MCF 10A (cell line): ENCODE results near the gene TBX10. TPM values are rescaled to one million over a fixed set of nuclear protein-coding genes. Genes with fewer than 3 reads are reported as not detected.

Experiments used
- BruUV-seq: library from RNA; stranded (reverse); fragments of 400-500 nt; replicated peaks from 2 replicates; lab custom pipeline; 2021; lab: Mats Ljungman, UMichigan
- CTCF ChIA-PET: fragments of 300-600 bp; sonication (Branson Sonifier 250); formaldehyde crosslinking; extraction: SDS; loops from one replicate; lab custom pipeline; 2021; ENCODE audit warnings: antibody characterized with exemption, inconsistent platforms; lab: Yijun Ruan, JAX
- POLR2A ChIA-PET: fragments of 300-600, 350-650 bp; sonication (Branson Sonifier 250); formaldehyde crosslinking; extraction: SDS; loops from one replicate; lab custom pipeline; 2020; ENCODE audit warnings: antibody characterized with exemption, inconsistent platforms; lab: Yijun Ruan, JAX
- DNase-seq: peaks from one replicate; pipeline ENCODE4 v3.0.0-alpha.2; 2018; ENCODE audit not compliant: unreplicated experiment
- H3K27ac Mint-ChIP-seq: one replicate; pipeline ENCODE4 v1.8.0; 2022; ENCODE audit warnings: mild to moderate bottlenecking, low read depth, mixed read lengths; ENCODE audit not compliant: unreplicated experiment
- H3K27me3 Mint-ChIP-seq: one replicate; pipeline ENCODE4 v1.8.0; 2022; ENCODE audit warnings: mixed read lengths; ENCODE audit not compliant: insufficient read depth, unreplicated experiment
- H3K36me3 Mint-ChIP-seq: one replicate; pipeline ENCODE4 v1.8.0; 2022; ENCODE audit warnings: mild to moderate bottlenecking, moderate library complexity, mixed read lengths; ENCODE audit not compliant: insufficient read depth, unreplicated experiment
- H3K4me1 Mint-ChIP-seq: one replicate; pipeline ENCODE4 v1.8.0; 2022; ENCODE audit warnings: mixed read lengths; ENCODE audit not compliant: insufficient read depth, unreplicated experiment
- H3K4me3 Mint-ChIP-seq: one replicate; pipeline ENCODE4 v1.8.0; 2022; ENCODE audit warnings: mild to moderate bottlenecking, moderate library complexity, mixed read lengths; ENCODE audit not compliant: unreplicated experiment
- H3K9me3 Mint-ChIP-seq: one replicate; pipeline ENCODE4 v1.8.0; 2022; ENCODE audit warnings: mixed read lengths; ENCODE audit not compliant: unreplicated experiment
- CTCF ChIP-seq: fragments of 200-600 bp; IDR thresholded peaks from one replicate; pipeline ENCODE4 v1.8.0; 2022; ENCODE audit warnings: antibody characterized with exemption, mild to moderate bottlenecking; ENCODE audit not compliant: unreplicated experiment
- intact Hi-C: fragments of 100-400 bp; cut with micrococcal nuclease; formaldehyde crosslinking; loops from 2 replicates; pipeline ENCODE4 v1.14.1; 2022
- total RNA-seq: library from RNA; stranded (reverse); gene quantifications from 2 replicates; pipeline ENCODE4 v1.2.3, GENCODE V29; 2022

The TBX10 gene
- total RNA-seq, 1 experiment from 2014 or later: not detected

- Mint-ChIP-seq H3K27ac (no peak overlapping the region), H3K4me1 (no peaks in the 10 kb centered on the region), H3K4me3 (no peak overlapping the region), H3K27me3 (no peaks in the 10 kb centered on the region), H3K9me3 (no peaks in the 10 kb centered on the region), H3K36me3 (no peaks in the 10 kb centered on the region)
- POLR2A ChIA-PET: interaction anchor here (0.6 to 0.7 kb wide), 2 partner anchors 163 to 289 kb away, joined by 3 read pairs; no protein-coding TSS in a partner anchor
- CTCF ChIA-PET: interaction anchor here (2.4 kb wide), 1 partner anchor 17 kb away, joined by 11 read pairs; no protein-coding TSS in a partner anchor
- BruUV-seq: no TSS peak
- intact Hi-C loops: no loop called here
- no peak for DNase-seq
- no peak for TF ChIP-seq CTCF
Observed at GRCh38 chr11:67642173-67643120, 2.9 kb upstream of the TBX10 start.

DNA sequence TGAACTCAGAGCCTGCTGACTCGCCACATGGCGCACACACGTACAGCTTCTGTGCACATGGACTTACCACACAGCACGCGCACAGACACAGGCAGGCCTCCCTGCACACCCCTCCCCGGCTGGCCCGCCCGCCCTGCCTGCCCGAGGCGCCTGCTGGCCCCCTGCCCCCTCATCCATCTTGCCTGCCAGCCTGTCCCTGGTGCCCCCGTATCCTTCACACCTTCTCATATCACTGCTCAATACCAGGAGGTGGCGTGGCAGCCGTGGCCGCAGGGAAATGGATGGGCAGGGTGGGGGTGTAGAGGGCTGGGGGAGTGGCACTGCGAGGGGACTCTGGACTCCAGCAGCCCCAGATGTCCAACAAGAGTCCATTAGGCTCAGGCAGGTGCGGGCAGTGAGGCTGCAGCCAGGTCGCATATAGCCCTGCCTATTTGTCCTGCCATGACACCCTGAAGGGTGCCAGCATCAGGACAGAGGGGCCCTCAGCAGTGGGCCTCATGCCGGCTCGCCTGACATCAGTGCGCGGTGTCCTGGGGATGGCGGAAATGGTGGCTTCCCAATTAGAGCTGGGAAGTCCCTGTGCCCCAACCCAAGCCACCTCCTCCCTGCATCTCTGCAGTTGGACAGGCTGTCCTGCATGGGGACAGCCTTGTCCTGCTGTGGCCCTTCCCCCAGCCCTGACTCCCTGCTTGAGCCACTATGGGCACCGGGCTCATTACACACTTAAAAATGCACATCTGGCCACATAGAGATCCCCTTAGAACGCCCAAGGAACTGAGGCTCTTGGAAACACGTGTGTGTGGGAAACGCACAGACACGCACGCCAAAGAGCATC lies 2.0 kb upstream of the TBX10 start:
- H3K9me3 Mint-ChIP-seq: no peaks in the 10 kb centered on the region
- no peak for TF ChIP-seq CTCF
- BruUV-seq: no TSS peak
- no peaks in the 10 kb centered on the region for H3K27me3 Mint-ChIP-seq
- no peak overlapping the region for H3K4me3 Mint-ChIP-seq
- CTCF ChIA-PET: interaction anchor here (2.4 kb wide), 1 partner anchor 17 kb away, joined by 11 read pairs; no protein-coding TSS in a partner anchor
- no peaks in the 10 kb centered on the region for H3K36me3 Mint-ChIP-seq
- no peak overlapping the region for H3K27ac Mint-ChIP-seq
- no peak for DNase-seq
- POLR2A ChIA-PET: interaction anchor here (0.7 kb wide), 1 partner anchor 288 kb away, joined by 3 read pairs; no protein-coding TSS in a partner anchor
- intact Hi-C loops: no loop called here
- H3K4me1 Mint-ChIP-seq: no peaks in the 10 kb centered on the region

- intact Hi-C loops: loop anchor here (1.0 kb wide), 1 partner anchor 18 kb away; no protein-coding TSS in a partner anchor
- Mint-ChIP-seq H3K9me3 (no peaks in the 10 kb centered on the region), H3K4me1 (no peaks in the 10 kb centered on the region), H3K27me3 (no peaks in the 10 kb centered on the region), H3K4me3 (no peak overlapping the region), H3K27ac (no peak overlapping the region), H3K36me3 (no peaks in the 10 kb centered on the region)
- no TSS peak for BruUV-seq
- POLR2A ChIA-PET: no interaction called here
- CTCF ChIA-PET: interaction anchor here (0.5 kb wide), 1 partner anchor 246 kb away, joined by 3 read pairs; no protein-coding TSS in a partner anchor
- DNase-seq: no peak
- TF ChIP-seq CTCF: no peak
Observed at GRCh38 chr11:67640758-67641337, 1.3 kb upstream of the TBX10 start.
